Breast epithelium (tissue), 3 donors: Measurements from ENCODE around the gene PCK2.

Experiments
- CTCF ChIP-seq, 3 donors: fragments of 450-650 bp; IDR thresholded peaks; one replicate each; pipeline ENCODE4 v1.5.1; 2016 to 2017; ENCODE audit warnings: antibody characterized with exemption in 3 of 3, mild to moderate bottlenecking in 3 of 3, moderate library complexity in 3 of 3
- POLR2A ChIP-seq: fragments of 450-650 bp; IDR thresholded peaks from one replicate; pipeline ENCODE4 v1.6.1; 2016; ENCODE audit warnings: antibody characterized with exemption, mild to moderate bottlenecking, moderate library complexity
- POLR2AphosphoS5 ChIP-seq, 3 donors: sonication (generic); formaldehyde crosslinking; IDR thresholded peaks; one replicate each; pipeline ENCODE4 v1.6.1; 2017; ENCODE audit warnings: antibody characterized with exemption in 3 of 3

GRCh38 chr14:24052656-24053547 lies 41.2 kb upstream of the PCK2 start:
- TF ChIP-seq CTCF (IDR thresholded peaks at IDR 0.05) (no peak), POLR2AphosphoS5 (IDR thresholded peaks at IDR 0.05) (no peak), POLR2A (no peak)
